CD4-positive, alpha-beta T cell treated with Interleukin-4 for 4 hours (primary cell): Measurements from ENCODE around the gene UBB.
"Not testable (repeated sequence)": the region's sequence is repeated elsewhere in the genome, so short reads cannot be mapped to it uniquely, and the experiment has no call there.

Experiments used
- DNase-seq: peaks from one replicate; pipeline ENCODE4 v3.0.0-alpha.2; 2020

The UBB gene

DNA sequence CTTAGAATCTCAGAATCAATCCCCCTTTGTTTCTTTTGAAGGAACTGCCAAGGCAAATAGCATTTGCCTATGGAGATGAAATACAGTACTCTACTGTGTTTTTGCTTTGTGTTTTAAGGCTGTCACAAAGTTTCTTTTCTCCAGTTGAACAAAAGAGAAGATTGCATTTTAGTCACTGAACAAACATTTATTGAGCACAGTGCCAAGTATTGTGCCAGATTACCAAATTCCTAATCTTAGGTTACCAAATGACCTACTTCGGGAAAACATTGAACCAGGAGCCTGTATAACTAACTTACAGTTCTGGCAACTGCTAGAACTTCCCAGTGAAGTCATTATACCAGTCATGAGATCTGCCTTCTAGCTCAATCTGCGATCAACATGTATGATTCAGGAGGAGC is 3.0 kb upstream of the UBB start:
- DNase-seq, result no peak

DNA sequence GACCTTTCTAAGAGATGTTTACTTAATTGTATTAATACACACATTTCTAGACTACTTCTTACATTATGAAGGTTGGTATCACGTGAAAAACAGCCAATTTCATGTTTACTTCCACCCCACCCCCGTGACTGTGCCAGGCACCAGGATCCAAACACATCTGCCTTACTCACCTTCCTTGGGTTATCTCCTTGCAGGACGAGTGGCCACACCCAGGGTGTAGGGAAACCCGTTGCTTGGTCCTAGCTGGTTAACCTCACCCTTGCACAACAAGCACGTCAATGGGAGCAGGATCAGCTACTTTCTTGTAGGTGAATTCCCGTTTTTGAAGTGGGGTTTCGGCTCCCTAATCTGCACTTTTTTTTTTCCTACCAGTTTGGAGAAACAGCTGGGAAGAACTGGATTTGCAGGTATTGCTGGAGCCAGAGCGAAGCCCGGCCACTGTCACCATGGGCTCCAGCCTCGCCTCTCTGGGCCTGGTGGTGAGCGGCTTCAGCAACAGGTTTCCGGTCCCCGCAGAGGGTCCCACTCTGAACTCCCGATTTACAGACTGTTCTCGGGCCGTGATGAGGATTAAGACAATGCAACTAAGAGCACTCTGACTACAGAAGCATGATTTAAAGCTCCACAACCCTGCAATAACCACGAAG is 2.1 kb upstream of the UBB start:
- no peak for DNase-seq

DNA sequence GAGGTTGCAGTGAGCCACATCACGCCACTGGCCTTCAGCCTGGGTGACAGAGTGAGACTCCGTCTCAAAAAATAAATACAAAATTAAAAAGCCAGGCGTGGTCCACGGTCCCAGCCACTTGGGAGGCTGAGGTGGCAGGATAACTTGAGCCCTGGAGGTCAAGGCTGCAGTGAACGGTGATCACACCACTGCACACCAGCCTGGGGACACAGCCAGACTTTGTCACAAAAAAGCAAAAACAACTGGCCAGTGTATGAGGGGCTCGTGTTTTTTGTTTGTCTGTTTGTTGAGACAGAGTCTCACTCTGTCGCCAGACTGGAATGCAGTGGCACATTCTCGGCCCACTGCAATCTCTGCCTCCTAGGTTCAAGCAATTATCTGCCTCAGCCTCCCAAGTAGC is 1.2 kb upstream of the UBB start:
- DNase-seq, result no peak

DNA sequence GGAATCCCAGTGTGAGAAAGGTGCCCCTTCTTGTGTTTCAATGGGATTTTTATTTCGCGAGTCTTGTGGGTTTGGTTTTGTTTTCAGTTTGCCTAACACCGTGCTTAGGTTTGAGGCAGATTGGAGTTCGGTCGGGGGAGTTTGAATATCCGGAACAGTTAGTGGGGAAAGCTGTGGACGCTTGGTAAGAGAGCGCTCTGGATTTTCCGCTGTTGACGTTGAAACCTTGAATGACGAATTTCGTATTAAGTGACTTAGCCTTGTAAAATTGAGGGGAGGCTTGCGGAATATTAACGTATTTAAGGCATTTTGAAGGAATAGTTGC is 567 bp downstream of the UBB start:
- DNase-seq, result no peak

DNA sequence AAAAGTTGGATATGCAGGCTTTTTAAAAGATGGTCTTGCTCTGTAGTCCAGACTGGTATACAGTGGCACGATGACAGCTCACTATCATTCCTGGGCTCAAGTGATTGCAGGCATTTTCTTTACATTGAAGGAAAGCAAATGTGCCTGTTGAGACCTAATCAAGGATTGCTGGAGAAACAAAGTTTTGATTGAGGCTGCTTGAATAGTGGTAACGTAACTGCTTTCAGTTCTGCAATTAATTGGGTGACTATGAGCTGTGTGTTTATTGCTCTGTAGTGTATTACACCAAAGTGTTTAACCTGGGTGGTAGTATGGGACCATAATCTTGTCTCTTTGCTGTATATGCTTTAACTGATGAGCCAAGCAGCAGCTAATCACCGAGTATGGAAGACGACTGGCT is 2.3 kb downstream of the UBB start:
- no peak for DNase-seq

DNA sequence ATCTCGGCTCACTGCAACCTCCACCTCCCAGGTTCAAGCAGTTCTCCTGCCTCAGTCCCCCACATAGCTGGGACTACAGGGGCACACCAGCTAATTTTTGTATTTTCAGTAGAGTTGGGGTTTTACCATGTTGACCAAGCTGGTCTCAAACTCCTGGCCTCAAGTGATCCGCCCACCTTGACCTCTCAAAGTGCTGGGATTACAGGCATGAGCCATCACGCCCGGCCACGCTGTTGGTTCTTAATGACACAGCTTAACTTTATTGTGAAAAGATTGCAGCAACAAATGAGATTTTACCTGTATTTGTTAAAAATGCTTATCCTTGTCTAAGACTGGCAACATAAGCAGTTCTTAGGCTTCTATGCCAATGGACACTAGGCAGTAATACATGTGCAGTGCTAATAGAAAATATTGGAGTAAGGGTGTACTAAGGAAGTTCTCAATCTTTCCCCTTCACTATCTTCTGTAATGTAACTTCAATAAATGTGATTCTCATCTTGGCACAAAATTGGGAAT is 2.9 kb downstream of the UBB start:
- DNase-seq, result no peak

DNA sequence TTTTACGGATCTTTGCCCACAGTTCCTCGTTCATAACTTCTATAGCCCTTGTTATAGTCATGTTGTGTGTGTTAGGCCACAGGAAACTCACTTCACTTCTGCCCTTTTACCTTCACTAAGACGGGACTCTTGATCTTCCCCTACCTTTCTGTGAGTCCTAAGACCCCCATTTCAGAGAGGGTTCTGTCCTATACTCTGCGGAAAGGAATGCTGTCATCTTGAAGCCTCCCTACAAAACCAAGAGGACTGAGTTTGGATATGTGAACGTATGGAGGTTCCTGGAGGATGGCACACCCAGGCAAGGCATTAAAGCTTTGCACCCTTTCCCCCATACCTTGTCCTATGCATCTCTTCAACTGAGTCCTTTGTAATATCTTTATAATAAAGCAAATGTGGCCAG is 3.7 kb downstream of the UBB start:
- no peak for DNase-seq

DNA sequence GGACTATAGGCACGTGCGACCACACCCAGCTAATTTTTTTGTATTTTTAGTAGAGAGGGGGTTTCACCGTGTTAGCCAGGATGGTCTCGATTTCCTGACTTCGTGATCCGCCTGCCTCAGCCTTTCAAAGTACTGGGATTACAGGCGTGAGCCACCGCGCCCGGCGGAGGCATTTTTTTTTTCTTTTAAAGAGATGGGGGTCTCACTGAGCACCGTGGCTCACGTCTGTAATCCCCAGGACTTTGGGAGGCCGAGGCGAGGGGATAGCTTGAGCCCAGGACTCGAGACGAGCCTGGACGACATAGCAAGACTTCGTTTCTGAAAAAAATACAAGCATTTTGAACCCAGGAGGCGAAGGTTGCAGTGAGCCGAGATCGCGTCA is 5.2 kb downstream of the UBB start:
- not testable (repeated sequence) for DNase-seq

DNA sequence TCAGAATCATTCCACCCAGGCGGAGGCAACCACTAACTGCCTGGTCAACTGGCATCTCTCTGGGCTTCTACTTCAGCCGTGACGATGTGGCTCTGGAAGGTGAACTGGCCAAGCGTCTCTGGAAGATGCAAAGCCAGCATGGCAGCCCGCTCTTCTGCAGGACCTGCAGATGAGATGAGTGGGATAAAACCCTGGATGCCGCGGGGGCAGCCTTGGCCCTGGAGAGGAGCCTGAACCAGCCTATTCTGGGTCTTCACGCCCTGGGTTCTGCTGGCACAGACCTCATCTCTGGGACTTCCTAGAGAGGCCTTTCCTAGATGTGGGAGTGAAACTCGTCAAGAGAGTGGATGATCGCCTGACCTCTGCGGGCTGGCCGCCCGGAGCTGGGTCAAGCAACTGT is 10.6 kb downstream of the UBB start:
- no peak for DNase-seq

DNA sequence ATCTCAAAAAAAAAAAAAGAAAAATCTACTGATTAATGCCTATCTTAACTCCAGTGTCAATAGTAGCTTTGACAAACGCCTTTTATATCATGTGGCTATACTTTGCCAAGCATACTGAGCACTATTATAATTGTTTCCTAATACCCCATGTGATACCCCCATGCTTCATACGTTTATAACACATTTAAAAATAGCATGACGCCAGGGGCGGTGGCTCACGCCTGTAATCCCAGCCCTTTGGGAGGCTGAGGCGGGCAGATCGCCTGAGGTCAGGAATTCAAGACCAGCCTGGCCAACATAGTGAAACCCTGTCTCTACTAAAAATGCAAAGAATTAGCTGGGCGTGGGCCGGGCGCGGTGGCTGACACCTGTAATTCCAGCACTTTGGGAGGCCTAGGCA is 11.6 kb downstream of the UBB start:
- not testable (repeated sequence) for DNase-seq

DNA sequence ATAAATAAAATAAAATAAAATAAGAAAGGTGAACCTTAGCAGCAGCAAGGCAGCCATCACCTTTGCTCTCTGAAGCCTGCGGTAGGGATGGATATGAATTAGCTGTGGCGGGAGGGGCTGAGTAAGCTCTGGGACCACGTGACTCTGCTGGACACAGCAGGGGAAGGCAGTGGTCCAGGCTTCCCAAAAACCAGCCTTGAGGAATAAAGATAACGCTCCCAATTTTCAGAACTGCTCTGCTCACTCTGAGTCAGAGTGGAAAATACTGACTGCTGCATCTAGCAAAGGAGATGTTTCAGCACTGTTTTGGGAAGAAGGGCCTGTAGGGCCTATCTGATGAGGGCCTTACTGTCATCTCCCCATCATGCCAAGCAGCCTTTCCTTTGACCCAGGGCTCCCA is 15.0 kb downstream of the UBB start:
- DNase-seq, result not testable (repeated sequence)

DNA sequence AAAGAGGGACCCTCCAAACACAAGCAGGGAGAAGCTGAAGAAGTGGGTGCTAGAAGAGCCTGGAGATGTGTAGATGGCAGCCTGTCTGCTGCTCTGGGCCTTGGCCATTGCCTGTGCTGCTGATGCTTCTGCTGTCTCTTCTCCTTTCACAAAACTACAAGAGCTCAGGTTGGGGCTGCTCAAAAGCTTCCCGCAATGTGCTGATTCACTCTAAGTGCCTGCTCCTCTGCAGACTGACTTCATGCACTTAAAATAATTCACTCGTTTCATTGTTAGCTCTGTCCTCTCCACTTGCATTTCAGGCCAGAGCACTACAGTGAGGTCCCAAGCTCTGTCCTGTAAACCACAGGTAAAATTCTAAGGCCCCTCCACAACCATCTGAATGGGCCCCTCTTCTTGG is 15.8 kb downstream of the UBB start:
- DNase-seq, result not testable (repeated sequence)

DNA sequence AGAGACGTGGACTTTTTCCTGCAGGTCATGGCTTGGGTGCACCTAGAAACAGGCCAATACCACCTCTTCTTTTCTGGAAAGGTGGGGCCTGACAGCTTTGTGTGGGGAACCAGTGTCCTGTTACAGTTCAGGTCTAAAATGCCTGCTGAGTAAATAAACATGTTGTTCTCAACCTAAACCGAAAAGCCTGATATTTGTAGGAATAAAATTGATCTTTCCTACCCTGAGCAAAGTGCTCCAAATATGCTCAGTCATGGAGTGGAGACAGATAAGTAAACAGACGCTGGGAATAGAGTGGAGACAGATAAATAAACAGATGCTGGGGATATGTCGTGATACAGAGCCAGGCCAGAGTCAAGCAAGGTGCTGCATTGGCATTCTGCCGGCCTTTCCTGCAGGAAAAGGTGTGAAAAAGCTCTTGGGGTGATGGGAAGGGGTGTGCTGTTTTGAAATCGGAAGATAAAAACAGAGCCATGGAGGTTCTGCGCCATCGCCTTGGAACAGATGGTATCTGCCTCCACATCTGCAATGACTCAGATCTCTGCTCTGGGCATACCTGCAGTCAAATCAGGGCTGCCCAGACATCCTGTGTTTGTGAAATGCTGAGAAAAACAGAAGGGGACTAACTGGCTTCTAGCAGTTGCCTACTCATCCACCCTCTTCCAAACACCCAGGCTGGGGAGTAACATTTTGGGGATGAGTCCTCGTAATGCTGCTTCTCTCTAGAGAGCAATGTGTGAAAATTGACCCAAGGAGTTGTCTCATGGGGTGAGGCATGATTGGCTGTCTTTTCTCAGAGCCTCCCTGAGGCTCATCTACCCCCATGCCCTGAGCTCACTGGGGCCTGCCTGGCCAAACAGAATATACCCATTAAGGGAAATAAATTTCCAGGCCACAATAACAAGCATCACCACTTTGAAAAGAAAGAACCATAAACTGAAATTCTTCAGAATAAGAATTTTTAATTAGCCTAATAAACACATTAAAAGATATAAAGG is 17.7 kb downstream of the UBB start:
- no peak for DNase-seq

DNA sequence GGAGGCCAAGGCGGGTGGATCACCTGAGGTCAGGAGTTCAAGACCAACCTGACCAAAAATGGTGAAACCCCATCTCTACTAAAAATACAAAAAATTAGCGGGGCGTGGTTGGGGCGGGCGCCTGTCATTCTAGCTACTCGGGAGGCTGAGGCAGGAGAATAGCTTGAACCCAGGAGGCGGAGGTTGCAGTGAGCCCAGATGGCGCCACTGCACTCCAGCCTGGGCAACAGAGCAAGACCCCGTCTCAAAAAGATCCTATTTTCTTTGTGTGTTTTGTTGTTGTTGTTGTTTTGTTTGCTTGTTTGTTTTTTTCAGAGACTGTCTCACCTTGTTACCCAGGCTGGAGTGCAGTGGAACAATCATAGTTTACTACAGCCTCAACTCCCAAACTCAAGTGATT is 23.0 kb downstream of the UBB start:
- DNase-seq, result not testable (repeated sequence)

DNA sequence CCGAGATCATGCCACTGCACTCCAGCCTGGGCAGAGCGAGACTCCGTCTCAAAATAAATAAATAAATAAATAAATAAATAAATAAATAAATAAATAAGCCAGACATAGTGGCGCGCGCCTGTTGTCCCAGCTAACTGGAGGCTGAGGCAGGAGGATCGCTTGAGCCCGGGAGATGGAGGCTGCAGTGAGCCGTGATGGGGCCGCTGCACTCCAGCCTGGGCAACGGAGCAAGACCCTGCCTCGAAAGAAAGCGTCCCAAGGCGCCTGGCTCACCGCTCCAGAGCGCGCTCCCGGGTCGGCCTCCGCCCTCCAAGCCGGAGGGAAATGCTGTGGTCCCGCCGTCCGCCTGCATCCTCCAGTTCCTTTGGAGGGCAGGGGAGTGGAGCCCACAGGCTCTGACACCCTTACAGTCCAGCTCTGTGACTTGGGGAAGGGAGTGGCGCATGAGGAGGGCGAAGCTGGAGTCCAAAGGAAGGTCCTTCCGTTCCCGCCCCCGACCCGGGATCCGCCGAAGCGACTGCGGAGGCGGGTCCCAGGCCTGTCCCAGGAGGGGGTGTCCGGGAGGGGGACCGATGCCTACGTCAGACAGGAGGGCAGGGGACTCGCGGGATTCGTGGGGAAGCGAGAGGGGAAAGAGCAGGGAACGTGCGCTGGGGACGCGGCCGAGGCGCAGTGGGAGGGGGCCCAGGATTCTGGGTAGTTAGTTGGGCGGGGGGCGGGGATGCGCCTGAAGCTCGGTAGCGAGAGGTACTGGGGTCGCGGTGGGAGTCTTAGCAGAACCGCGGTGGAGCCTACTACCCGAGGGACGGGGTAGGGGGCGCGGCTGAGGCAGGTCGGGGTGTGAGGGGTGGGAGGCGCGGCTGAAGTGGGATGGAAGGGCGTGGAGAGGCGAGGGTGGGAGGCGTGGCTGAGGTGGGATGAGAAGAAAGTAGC is 26.1 kb downstream of the UBB start:
- DNase-seq, result no peak

DNA sequence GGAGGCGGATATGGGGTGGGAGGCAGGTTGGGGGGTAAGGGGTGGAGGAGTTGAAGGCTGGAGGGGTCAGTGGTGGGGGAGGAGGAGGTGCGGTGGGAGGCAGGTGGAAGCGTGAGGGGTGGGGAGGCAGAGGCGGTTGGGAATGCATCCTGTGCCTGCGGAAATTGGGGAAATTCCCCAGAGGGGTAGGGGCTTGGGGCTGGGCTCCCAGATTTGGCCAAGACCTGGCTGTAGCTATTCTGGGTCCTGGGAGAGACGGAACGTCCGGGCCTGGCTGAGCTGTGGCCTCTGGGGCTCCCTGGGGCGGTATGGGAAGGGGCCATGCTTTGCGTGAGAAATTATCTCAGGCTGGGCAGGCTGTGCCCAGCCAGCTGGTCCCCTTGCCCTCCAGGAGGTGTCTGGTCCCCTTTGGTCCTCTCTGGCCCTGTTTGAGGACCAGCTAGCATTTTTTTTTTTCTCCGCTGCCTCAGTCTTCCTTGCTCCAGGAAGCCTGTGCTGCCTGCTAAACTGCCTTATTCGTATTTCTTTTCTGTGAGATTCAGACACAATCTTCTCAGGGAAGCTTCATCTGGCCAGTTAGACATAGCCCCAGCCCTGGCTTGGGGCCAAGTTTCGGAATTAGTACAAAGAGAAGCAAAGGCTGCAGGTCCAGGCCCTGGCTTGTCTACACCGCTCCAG is 27.2 kb downstream of the UBB start:
- no peak for DNase-seq

DNA sequence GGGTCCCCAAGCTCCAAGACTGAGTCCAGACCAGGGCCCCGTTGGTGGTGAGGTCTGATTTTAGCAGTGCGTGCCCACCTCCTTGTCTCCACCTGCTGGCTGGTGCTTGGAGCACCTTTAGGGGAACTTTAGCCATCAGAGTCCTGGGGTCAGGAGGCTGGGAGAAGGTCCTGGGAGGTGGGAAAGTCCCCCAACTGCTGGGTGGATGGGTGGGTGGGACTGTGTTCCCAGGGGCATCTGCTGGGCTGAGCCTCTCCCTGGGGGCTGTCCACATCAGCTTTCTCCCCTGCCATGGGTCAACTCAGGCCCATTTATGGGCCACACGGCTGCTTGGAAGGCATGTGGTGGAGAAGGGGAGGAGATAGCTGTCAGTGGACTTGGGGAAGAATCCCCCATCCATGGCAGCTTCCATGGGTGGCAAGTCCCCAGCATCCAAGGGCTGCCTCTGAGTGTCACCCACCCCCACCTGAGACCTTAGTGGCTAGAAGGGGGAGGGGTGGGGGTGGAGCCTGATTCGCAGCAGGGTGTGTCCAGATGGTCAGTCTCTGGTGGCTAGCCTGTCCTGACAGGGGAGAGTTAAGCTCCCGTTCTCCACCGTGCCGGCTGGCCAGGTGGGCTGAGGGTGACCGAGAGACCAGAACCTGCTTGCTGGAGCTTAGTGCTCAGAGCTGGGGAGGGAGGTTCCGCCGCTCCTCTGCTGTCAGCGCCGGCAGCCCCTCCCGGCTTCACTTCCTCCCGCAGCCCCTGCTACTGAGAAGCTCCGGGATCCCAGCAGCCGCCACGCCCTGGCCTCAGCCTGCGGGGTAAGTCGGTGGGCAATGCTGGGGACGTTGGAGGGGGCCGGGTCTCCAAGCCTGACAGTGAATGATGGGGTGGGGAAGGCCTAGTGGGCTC is 34.4 kb downstream of the UBB start, which contains the start of gene TRPV2:
TSS of gene TRPV2 (plus strand) at position 541 of the 894 bp plus-strand sequence. CDS start 2,098 bp downstream, outside the sequence.
- DNase-seq, result peak; percentile 51

DNA sequence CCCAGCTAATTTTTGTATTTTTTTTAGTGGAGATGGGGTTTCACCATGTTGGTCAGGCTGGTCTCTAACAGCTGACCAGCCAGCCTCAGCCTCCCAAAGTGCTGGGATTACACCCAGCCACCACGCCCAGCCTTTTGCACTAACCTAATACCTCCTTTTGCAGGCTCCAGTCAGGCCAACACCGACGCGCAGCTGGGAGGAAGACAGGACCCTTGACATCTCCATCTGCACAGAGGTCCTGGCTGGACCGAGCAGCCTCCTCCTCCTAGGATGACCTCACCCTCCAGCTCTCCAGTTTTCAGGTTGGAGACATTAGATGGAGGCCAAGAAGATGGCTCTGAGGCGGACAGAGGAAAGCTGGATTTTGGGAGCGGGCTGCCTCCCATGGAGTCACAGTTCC is 36.5 kb downstream of the UBB start:
- DNase-seq, result no peak

DNA sequence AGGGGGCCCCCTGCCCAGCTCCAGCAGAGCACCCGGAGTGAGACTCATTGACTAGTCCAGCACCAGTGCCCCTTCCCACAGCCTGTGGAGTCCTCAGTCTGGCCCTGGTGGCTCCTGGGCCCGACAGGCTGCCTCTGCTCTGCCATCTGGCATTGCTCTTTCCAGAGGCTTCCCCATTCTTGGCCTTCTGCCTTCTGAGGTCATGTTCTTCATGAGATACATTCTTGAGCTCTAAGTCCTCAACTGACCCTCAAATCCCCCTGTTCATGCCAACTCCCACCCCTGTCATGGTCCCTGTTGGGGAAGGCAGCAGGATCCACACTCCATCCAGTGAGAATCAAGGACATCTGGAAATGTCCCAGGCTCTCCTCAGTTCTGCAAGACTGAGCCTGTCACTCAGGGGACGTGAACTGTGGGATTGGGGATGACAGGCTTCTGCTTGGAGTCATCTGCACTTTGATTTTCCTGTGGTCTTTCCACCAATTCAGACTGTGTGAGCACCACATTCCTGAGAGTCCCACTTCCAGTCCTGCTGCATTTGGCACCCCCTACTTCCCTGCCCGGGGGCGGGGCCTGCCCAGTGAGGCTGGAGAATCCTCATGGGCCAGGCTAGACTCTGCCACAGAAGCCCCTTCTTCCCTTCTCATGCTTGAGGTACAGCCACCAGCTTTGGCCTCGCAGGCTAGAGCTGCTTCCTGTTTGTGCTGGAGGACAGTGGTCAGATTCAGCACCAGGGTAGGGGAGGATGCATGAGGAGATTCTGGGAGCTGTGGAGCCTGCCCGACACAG is 37.2 kb downstream of the UBB start:
- DNase-seq, result no peak

DNA sequence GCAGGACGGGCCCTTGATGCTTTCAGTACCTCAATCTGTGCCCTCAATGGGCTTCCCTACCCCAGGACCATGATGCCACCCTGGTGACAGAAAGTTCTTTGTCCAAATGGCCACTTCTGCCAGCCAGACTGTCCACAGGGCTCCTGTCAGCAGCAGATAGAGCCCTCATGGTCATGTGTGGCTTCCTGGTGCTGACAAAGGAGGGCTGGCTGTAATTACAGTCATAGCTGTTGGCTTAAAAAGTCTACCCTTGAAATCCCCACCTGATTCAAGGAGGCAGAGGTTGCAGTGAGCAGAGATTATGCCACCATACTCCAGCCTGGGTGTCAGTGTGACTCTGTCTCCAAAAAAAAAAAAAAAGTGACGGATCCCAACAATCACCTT is 37.8 kb downstream of the UBB start:
- DNase-seq, result no peak
